GM18951 (cell line): Measurements from ENCODE around the gene LYL1.
A peak's percentile ranks its signal among the peaks of the same experiment; 100 is the strongest.

Experiments used
- POLR2A ChIP-seq: IDR thresholded peaks from 4 replicates; pipeline ENCODE4 v1.6.1; 2011; ENCODE audit warnings: mild to moderate bottlenecking; ENCODE audit not compliant: insufficient read length, insufficient read depth; ENCODE audit errors: extremely low read depth
- in situ Hi-C: fragments of 300-500 bp; cut with MboI; formaldehyde crosslinking; loops from one replicate; pipeline ENCODE4 v1.12.0; 2022; ENCODE audit warnings: low sequenced_read_pairs, mixed read lengths, inconsistent platforms; ENCODE audit not compliant: unreplicated experiment

LYL1 gene

GRCh38 chr19:13121551-13122274 lies 19.1 kb upstream of the LYL1 start:
- TF ChIP-seq POLR2A = no peak
- in situ Hi-C loops = no loop called here

DNA sequence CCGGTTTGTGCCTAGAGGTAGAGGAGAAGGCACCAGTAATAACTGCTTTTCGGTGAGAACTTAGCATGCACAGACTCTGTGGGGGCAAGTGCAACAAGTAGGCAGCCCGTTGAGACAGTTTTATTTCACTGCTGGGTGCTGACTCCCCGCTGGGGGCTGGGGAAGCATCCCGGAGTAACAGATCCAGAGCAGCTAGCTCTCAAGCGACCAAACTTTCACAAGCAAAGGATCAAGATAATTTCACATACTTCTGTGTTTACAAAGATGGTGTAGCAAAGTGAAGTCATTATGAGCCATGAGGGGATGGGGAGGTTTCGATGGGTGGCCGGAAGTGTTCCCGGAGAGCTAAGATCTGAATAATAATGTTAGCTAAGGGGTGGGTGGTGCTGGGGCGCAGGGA lies 18.2 kb upstream of the LYL1 start:
- TF ChIP-seq POLR2A = no peak
- in situ Hi-C loops = no loop called here

DNA sequence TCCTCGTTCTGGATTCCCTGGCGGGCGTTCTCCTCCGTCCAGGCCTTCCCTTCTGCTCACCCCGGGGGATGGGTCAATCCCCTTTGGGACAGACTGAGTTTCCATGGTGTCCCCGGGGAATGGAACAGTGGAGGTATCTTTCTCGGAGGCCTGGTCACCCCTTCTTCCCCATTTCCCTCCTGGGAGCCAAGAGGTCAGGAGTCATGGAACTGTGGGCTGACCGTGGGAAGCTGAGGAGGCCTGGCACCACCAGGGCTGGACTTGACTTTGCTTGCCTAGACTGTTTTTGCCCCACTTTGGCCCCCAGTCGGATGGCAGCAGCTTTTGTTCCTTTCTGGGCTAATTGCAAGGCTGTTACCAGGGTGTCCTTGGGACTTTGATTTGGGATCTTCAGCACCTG lies 17.4 kb upstream of the LYL1 start:
- in situ Hi-C loops = no loop called here
- TF ChIP-seq POLR2A = no peak

DNA sequence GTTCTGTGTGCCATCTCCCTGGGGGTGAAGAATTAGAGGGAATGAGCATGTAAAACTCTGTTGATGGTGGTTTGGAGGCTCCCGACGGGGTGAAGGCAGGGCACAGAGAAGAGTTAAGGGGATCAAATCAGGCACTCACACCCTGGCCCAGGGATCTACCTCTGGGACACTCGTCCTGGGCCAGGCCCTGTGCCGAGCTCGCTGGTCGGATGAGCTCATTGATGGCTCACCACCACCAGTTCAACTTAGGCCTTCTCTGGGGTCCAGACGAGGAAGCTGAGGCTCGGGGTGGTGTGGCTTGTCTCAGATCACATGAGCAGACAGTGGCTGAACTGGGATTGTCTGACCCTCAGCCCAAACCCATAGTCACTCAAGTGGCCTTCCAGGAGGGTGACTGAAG lies 17.0 kb upstream of the LYL1 start:
- in situ Hi-C loops = no loop called here
- TF ChIP-seq POLR2A = no peak

DNA sequence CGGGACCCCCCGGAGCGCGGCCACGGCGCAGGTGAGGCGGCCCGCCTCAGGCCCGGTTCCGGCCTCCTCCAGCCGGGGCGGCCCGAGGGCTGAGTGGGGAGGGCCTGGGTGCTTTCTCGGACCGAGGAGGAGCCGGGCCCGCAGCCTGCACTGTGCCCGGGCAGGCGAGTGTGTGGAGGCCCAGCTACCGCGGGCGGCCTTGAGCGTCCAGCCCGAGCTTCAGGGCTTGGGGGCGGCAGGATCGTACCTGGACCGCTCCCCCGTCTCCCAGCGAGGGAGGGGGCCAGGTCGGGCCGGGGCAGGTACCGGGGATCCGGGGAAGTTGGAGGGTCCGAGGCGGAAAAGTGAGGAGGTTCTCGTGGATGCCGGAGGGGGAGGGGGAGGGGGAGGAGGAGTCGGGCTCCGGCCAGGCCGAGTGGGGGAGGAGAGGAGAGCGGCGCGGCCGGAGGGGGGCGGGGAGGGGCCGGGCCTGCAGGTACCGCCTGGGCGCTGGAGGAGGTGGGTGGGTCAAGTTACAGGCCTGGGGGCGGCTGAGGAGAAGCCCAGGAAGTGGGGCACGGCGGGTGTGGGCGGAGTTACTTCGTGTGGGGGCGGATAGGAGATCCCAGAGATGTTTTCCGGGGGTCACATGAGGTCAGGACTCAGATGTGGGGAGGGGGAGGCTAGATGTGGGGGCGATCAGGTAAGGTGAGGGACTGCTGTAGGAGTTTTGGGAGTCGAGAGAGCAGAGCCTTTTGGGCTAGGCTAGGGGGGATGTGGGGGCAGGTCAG lies 16.0 kb upstream of the LYL1 start:
- in situ Hi-C loops = no loop called here
- TF ChIP-seq POLR2A = no peak

GRCh38 chr19:13117772-13118423 lies 15.2 kb upstream of the LYL1 start, which contains the start of gene NACC1:
Gene NACC1 (plus strand): TSS chr19:13118264. CDS start chr19:13135208, 16,944 bp downstream.
- in situ Hi-C loops = no loop called here
- TF ChIP-seq POLR2A = peak; percentile 70

DNA sequence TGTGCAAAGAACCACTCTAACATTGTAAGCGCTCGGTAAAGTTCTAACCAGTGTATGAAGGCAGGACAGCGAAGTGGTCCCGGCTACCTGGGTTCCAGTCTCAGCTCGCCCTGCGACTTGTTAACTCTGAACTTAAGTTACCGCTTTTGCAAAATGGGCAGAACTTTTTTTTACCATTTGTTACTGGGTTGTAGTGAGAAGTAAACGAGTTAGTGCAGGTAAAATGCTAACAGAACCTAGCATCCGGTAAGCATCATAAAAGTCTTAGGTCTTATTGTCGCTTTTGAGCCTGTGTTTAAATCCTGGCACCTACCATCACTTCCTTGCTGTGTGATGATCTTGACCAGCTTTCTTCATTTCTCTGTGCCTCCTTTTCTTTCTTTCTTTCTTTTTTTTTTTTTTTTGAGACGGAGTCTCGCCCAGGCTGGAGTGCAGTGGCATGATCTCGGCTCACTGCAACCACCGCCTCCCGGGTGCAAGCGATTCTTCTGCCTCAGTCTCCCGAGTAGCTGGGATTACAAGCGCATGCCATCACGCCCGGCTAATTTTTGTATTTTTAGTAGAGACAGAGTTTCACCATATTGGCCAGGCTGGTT lies 14.6 kb upstream of the LYL1 start:
- in situ Hi-C loops = no loop called here
- no peak for TF ChIP-seq POLR2A

GRCh38 chr19:13116282-13117175 lies 13.9 kb upstream of the LYL1 start, which contains the start of gene TRMT1:
Gene TRMT1 (minus strand): TSS chr19:13116740. CDS start chr19:13116399, 341 bp downstream.
- peak; percentile 49 for TF ChIP-seq POLR2A
- in situ Hi-C loops = no loop called here

DNA sequence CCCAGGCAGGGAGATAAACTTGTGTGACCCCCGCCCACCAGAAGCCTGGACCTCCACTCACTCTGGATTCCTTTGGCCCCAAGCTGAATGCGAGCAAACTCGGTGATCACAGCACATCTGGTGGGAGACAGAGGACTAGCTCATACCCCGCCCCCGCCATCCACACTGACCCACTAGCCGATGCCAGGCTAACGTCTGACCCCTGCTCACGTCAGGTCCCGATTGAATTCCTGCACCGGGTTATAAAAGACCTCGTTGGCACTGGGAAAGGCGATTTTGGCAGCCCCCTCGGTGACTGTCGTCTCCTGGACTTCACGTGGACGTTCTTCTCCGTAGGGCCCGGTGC lies 13.3 kb upstream of the LYL1 start:
- in situ Hi-C loops = no loop called here
- no peak for TF ChIP-seq POLR2A

DNA sequence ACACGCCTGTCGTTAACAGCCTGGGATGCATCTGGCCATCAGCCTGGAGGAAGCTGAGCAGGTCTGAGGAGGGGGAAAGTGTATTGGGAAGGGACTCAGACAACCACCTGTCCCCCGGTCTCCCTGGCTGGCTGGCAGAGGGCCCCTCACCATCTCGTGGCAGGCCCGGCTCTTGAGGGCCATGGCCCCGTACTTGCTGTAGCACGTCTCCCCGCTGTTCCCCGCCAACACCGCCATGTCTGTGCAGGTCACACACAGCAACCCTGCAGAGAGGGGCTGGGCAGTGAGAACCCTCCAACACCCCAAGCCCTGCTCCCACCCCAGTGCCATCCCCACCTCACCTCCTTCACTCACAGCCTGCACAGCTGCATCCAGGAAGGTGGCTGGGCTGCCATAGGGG lies 9.9 kb upstream of the LYL1 start:
- in situ Hi-C loops = no loop called here
- TF ChIP-seq POLR2A = no peak

- in situ Hi-C loops = no loop called here
- no peak for TF ChIP-seq POLR2A
Measured at GRCh38 chr19:13110099-13110610, 7.5 kb upstream of the LYL1 start.

- in situ Hi-C loops = no loop called here
Measured at GRCh38 chr19:13109361-13110098, 6.9 kb upstream of the LYL1 start.

More at GRCh38 chr19:13109361-13110098, 6.9 kb upstream of the LYL1 start:
- TF ChIP-seq POLR2A = no peak
